GM12874 (cell line): ENCODE results near the gene MRPS7.

Experiments used
- TF ChIP-seq, protein P1 (sequence below): IDR thresholded peaks from 2 replicates; pipeline ENCODE4 v1.5.1; 2011; ENCODE audit warnings: low read depth, mild to moderate bottlenecking, control low read depth, low read length, moderate library complexity; ENCODE audit not compliant: insufficient read depth

MRPS7 gene

DNA sequence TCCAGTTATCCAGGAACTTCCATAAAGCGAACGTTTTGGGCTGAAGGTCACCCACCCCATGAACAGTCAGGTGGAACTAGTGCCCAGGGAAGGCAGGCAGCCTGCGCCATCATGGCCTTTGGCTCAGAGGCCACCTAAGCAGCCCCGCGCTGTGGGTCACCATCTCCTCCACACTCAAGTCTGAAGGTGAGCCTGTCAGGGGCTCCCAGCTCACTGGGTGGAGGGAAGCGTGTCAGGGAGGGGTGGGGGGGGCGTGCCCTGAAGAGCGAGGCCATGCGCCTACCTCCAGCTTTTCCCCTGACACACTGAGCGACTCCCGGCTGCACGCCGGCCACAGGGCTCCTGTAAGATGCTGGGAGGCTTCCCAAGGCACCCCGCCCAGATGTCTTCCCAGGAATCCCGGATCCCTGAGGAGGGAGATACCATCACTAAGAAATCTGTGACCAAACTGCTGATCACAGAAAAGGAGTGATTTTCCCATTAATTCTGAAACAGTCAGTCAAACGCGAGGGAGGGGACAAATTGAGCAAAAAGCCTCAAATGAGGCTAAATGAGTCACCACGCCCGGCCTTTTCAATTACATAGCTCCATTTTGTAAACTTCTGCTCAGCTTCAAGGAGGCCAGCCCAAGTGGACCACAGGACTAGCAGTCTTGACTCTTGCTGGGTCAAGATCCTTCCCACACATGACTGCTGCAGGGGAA is 54.0 kb downstream of the MRPS7 start:
- TF ChIP-seq, protein P1, sequence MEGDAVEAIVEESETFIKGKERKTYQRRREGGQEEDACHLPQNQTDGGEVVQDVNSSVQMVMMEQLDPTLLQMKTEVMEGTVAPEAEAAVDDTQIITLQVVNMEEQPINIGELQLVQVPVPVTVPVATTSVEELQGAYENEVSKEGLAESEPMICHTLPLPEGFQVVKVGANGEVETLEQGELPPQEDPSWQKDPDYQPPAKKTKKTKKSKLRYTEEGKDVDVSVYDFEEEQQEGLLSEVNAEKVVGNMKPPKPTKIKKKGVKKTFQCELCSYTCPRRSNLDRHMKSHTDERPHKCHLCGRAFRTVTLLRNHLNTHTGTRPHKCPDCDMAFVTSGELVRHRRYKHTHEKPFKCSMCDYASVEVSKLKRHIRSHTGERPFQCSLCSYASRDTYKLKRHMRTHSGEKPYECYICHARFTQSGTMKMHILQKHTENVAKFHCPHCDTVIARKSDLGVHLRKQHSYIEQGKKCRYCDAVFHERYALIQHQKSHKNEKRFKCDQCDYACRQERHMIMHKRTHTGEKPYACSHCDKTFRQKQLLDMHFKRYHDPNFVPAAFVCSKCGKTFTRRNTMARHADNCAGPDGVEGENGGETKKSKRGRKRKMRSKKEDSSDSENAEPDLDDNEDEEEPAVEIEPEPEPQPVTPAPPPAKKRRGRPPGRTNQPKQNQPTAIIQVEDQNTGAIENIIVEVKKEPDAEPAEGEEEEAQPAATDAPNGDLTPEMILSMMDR = no peak
